Activated gamma-delta T cell (primary cell): Measurements from ENCODE around the gene MAP6.
"Not testable (repeated sequence)": the region's sequence is repeated elsewhere in the genome, so short reads cannot be mapped to it uniquely, and the experiment has no call there.

Experiments used
- DNase-seq: peaks from one replicate; lab custom pipeline; 2025; lab: John Stamatoyannopoulos, UW

The MAP6 gene

DNA sequence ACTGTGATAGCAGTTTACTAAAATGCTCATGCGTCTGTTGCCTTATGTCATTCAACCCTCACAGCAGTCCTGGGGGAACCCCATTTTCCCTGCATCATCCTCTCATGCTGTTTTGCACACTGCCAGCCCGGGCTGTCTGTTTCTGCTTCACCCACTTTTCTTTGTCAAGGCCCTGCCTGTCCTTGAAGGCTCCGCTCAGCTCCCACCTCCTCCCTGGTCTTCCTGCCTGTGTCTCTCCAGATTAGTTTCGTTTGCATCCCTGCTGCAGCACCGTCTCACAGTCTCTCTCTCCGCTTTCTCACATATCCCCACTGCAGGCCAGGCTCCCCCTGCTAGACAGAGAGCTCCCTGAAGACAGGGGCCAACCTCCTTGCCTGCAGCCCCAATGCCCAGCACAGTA is 76.9 kb downstream of the MAP6 start:
- no peak for DNase-seq

DNA sequence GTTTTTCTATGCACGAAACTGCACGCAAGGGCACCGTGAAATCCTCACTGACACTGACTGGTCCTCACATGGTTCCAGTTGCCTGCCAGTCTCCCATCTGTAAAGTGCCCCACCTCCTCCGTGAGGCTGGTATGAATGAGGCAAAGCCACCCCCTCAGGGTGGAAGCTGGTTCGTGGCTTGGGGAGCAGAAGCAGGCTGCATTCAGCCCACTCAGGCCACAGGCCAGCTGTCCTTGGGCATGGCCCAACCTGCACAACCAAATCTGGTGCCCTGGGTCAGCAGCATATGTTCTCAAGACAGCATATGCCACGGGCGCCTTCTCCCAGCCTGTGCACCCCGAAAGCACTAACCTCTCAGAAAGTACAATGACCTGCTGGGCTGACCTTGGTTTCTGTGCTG is 77.5 kb downstream of the MAP6 start:
- no peak for DNase-seq

DNA sequence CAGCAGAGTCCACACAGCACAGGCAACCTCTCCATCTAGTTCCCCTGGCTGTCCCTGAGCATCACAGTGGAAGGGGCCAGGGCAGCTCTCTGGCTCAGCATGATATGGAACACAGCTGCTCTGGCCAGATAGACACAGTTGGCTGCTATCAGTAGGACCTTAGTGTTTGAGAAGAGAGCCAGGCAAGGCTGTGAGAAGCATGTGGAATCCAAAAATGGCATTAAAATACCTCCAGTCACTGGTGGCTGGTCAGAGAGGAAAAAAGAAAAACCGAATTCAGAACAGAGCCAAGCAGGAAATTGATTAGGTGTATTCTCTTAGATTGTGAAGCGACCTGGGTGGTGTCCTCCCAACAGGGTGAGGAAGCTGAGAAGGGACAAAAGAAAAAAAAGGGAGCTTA is 78.9 kb downstream of the MAP6 start:
- no peak for DNase-seq

DNA sequence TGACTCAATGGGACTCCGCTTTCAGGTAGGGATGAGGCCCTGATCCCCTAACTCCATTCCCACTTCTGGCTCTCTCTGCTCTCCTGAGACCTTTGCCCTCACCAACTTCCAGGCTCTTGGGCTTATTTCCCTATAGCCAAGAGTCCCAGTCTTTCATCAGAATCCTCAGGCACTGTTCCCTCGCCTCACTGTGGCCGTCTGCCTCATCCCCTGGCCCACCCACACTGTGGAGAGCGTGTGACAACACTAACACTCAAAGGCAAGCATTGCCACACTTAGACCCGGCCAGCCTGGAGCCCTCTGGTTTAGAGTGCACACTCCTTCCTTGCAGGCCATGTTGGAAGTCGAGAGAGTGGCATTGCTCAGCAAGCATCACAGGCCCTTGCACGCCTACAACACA is 79.8 kb downstream of the MAP6 start:
- DNase-seq: no peak

DNA sequence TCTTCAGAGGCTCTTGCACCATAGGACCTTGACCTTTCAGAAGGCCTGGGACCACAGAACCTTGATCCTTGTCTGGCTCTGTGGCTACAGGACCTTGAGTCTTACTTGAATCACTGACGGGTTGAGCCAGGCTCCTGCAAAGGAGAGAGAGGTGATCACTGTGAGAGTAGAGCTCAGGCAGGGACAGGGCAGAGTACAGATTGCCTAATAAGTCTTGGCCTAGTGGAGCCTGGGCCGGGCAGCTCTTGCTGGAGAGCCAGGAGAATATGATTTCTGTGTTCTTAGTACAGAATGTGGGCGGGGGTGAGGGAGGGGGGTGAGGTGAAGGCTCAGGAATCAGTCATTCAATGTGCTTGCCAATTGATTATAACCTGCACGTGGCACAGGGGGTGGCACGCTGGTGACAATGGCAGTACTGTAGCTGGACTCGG is 80.8 kb downstream of the MAP6 start:
- no peak for DNase-seq

DNA sequence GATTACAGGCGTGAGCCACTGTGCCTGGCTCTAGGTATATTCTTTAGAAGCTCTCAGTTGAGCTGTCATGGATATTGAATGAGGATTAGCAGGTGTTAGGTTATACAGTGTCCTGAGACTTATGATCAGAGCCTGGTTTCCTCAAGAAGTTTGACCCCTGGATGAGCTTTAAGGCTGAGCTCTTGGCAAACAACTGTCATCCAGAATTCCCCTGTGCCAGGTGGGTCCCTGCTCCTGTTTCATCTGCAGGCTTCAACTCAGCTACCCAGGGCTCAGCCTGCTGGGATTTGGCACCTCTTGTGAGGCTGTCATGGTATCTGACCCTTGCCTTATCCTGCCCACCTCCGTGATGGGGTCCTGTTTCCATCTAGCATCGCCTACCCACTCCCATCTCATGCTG is 82.4 kb downstream of the MAP6 start:
- no peak for DNase-seq

DNA sequence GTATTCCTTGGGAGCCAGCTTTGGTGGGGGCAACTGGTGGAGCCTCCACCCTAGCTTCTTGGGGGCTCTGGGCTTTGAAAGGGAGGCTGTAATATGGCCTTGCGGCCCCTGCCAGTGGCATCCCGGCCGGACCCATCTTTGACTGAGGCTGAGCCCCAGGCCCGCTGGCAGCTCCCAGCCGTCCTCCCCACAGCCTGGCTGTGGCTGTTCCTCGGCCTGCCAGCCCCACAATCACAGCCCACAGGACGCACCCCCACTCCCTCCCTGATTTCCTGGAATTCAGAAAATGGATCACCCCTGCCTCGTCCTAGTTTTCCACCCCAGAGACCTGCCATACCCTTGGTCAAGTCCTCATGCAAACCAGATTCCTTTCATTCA is 83.6 kb downstream of the MAP6 start:
- DNase-seq: no peak

DNA sequence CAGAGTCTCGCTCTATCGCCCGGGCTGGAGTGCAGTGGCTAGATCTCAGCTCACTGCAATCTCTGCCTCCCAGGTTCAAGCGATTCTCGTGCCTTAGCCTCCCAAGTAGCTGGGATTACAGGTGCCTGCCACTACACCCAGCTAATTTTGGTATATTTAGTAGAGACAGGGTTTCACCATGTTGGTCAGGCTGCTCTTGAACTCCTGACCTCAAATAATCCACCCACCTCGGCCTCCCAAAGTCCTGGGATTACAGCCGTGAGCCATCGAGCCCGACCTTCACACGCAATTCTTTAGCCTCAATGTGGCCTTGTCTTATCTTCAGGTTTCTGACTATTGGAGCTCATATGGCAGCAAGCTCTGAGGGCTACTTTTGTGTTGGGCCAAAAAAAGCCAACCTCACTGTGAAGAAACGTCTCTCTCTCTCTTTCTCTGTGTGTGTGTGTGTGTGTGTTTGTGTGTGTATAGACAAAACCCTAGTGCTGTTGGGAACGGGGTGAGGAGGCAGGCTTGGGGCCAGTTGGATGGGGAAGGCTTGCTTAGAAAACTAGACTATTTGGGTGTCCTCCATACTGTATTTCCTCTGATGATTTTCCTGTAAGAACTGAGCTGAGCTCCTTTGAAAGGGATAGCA is 84.1 kb downstream of the MAP6 start:
- not testable (repeated sequence) for DNase-seq

DNA sequence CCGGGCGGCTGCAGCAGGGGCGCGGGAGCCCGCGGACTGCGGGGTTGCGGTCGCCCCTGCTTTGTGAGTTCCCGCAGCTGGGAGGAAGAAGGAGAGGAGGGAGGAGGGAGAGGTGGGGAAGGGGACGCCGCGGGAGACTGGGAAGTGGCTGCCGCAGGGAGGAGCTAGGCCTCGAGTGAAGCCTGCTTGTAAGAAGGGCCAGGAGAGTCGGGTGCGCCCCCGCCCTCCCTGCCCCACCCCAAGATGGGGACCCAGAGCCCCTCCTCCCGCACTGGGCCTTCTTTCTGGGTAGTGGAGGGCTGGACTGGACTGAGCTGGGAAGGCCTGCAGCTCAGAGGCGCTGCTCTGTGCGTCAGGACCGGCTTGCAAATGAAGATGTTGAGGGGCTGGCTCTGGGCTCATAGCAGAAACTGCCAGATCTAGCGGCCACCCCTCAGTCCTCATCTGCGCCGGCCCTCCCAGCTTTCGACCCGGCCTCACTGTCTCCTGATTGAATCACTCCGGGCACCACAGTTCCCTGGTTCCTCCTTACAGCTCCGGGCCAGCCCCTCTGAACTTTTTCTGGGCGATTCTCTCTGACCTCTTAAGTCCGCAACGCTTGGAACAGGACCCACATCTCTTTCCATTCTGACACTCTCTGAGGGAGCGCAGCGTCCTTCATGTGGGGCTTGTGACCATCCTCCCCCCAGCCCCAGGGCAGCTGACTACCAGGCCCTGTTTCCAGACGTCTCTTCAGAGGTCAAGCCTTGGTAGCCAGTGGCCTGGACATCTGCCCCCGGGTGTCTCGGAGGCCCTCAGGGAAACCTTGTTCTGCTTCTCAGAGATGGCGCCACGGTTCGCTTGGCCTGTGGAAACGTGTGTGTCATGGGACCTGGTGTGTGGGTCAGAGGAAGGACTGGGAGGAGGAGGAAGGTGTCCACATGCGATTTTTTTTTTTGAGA is 84.8 kb downstream of the MAP6 start:
- no peak for DNase-seq

DNA sequence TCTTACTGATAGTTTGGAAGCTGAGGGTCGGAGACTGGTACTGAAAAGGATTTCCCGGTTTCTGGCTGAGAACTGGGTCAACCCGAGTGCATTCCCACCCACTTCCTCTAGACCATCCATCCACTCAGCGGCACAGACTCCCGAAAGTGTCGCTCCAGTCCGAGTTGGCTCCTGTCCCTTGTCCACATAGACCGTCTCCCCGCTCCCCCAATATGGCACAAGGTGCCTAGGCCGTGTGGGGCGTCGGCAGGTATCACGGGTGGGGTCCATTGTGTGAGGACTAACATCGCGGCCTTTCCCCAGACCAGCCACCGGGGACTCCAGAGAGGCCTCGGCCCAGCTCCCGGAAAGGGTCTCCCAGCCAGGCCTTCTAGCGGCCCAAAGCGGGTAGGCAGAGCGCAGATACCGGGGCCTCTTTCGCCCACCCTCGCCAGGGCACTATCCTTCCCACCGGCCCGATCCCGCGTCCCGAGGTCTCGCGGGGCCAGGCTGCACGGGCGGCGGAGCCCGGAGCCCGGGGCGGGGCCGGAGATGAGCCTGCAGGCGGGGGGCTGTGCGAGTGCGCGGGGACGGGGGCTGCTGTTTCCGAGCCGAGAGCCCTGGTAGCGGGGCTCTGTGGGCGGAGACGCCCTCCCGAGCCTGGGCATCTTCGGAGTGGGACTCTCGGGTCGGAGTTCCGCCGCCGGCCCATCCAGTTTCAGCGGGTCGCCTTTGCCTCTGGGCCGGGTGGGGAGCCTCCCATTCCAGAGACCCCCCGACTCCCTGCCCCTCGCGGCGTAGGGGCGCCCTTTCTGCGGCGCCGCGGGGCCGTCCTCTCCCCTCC is 85.7 kb downstream of the MAP6 start:
- no peak for DNase-seq

DNA sequence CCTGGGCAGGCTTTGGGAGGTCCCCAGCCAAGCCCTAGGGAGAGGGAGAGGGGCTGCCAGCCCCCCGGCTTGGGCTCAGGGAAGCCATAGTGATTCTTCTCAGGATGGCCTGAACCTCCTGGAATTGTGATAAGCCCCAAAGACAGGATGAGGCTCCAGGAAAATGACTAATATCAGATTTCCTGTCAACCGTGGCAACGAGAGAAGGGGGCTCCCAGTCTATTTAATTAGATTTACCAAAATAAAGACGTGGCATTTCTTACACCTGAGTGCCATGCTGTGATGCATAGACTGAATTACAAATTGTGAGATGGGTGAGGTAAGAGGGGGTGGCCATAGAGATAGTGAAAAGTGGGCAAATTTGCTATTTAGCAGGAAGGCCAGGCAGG is 86.3 kb downstream of the MAP6 start:
- DNase-seq: no peak

DNA sequence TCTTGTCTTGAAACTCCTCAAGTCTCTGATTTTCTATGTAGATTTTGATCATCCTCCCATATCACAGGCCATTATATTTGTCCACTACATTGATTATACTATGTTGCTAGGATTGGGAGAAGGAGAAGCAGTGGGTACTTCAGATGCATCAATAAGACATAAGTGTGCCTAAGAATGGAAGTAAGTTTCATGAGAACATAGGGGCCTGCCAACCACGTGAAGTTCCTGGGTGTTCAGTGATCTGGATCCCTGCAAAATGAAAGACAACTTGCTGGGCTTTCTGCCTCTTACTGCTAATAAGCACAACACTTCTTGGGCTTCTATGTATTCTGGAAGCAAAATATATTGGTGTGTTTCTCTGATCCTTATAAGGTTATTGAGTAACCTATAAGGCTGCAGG is 89.0 kb downstream of the MAP6 start:
- DNase-seq: no peak

DNA sequence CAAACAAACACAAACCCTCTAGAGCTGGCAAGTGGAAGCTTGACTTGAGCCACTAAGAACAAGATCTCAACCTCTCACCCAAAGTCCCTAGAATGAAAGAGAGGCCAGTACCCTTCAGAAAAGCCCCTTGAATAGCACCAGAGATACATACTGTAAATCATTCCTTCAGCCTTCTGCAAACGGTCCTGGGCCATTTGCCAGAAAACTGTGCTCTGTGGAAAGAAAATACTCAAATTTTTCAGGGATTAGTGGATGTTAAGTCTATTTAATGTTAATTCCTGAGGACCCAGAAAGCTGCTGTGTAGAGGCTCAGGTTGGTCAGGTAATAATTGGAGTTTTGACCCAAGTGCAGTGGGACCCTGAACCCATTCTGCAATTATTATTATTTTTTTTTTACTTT is 89.9 kb downstream of the MAP6 start:
- DNase-seq: no peak

DNA sequence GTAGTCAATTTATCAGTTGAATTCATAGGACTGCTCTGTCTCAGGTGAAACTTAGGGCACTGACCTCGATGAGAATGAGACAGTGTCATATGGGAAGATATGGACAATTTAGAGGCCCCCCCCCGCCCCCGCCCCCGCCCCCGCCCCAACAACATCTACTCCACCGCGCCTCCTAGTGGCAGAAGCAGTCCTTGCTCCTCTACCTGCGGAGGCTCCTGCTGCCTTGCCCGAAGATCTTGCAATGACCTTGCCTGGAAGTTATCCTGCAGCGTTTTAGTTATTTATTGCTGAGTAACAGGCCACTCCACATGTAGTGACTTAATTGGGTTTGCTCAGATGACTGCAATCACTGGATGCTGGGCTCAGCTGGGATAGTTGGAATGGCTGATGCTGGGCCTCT is 91.6 kb downstream of the MAP6 start:
- DNase-seq: no peak

DNA sequence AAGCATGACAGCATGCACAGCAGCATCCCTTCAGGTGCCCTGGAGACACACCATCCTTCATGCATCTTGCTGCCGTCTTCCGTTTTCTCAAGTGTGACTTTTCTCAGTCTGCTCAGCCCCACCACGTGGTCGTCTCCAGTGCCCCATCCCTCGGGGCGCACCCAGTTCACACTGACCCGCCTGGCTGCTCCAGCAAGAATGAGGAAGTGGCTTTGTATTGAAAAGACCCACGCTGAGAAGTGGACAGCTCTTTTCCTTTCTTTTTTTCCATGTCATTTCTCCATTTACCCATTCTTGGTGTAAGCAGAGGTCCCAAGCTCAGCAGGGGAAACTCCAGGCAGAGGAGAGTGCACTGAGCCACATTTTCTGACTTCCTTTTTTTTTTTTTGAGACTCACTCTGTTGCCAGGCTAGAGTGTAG is 92.3 kb downstream of the MAP6 start:
- no peak for DNase-seq

DNA sequence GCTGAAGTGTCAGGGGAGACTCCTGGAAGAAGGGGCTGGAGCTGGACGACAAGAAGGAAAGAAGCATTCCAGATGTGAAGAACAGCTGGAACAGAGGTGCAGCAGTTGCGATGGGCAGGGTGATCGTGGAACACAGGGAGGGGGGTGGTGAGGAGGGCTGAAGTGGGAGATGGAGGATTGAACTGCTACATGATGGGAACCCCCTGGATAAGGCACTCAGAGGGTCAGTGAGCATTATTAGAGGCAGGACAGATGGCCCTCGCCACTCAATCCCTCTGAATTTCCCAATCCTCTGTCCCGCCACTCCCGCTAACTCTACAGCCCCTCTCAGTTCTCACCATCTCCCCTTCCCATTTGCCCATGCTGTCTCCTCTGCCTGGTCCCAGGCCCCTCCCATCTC is 92.8 kb downstream of the MAP6 start:
- no peak for DNase-seq

DNA sequence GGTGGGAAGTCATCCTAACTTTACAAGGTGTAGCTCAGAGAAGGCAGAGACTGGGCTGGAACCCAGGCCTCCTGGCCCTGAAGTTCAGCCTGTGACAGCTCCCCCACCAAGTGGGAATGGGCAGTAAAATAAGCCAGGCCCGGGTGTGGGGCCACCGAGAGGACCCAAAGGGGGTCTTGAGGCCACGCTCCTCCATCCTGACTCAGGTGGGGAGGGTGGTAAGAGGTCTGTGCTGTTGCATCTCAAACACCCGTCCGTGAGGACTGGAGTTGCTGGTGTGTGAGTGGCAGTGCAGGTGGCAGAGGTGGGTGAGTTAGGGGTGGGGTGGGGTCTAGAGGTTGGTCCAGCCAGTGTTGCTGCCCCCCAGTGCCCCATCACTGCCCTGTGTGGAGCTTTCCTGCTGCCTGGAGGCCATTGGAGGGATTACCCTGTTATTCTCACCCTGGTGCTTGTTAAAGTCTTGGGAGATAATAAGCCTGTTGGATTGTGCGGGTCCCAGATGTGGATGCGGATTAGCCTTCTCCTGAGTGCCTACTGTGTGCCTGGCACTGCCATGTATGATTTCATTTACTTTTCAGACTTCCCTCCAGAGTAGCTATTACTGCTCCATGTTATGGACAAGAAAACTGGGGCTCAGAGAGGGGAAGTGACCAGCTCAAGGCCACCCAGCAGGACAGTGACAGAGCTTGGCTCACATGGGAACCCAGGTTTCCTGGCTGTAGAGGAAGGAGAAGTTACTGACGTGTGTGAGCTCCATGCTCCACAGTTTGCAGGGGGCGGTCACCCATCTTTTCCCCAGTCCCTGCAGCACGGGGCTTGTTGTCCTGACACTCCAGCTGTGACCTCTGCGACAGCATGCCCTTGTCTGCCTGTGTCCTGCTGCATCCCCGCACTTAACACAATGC is 93.9 kb downstream of the MAP6 start:
- DNase-seq: no peak

DNA sequence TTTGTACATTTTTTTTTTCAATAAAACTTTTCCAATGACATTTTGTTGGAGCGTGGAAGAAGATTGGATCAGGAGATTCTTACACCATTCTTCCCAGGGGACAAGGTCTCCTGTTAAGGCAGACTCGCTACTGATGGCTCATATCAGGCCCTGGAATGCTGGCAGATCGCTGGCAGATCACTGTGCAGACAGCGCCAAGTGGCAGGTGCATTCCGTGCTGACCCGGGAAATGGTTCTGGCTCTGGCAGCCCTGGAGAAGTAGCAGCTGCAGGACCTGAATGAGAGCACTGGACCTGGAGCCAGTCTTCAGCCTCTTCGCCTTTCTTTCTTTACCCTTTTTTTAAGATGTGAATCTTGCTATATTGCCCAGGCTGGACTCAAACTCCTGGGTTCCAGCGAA is 96.1 kb downstream of the MAP6 start:
- no peak for DNase-seq

DNA sequence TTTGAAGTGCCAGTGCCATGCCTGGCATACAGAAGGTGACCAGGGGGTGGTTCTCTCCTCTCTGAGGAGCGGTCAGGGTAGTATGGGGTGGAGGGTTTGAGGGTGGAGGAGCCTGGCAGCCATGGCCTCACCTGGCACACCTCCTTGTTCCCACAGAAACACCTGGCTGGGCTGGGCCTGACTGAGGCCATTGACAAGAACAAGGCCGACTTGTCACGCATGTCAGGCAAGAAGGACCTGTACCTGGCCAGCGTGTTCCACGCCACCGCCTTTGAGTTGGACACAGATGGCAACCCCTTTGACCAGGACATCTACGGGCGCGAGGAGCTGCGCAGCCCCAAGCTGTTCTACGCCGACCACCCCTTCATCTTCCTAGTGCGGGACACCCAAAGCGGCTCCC is 97.2 kb downstream of the MAP6 start:
- DNase-seq: no peak

DNA sequence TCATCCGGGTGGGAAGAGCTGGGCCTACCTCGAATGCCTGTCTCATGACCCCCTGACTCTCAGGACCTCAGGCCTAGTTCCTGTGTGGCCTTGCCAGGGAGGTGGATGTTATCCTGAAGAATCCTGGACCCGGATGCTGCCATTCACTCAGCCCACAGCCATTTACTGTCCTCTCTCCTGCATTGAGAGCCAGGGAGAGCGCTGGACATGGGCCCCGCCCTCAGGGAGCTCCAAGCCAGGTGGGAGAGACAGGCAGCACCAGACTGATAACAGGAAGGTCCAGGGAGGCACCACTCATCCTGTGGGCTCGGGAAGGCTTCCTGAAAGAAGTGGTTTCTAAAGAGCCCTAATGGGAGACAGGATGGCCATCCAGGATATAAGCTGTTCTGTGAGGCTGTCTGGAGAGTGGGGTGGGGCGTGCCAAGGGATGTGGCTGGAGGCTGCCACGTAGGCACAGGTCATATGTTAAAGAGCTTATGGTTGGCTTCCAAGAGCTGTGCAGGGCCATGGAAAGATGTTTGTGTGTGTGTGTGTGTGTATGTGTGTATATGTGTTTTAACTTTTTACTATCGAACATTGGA is 98.2 kb downstream of the MAP6 start:
- DNase-seq: no peak

DNA sequence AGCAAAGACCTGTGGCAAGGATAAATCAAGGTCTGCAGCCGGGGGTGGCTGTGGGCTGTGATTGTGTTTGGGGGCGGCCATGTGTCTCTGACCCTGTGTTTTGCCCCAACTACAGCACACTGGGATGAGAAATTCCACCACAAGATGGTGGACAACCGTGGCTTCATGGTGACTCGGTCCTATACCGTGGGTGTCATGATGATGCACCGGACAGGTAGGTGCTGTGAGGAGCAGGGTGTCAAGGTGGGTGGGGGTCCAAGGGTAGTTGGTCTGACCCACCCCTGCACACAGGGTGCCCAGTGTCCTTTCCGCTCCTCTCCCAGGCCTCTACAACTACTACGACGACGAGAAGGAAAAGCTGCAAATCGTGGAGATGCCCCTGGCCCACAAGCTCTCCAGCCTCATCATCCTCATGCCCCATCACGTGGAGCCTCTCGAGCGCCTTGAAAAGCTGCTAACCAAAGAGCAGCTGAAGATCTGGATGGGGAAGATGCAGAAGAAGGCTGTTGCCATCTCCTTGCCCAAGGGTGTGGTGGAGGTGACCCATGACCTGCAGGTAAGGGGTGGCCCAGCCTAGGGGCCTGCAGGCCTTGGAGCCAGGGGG is 100.1 kb downstream of the MAP6 start:
- no peak for DNase-seq
